DOHH2 (cell line): ENCODE results near the gene MAP3K6.

Experiments
- EZH2phosphoT487 ChIP-seq: fragments of 200-600 bp; sonication (generic); IDR thresholded peaks from 2 replicates; pipeline ENCODE4 v1.6.1; 2017; ENCODE audit warnings: borderline replicate concordance, mild to moderate bottlenecking, antibody characterized with exemption, low read length, moderate library complexity, mixed read lengths
- TF ChIP-seq, protein P1 (sequence below): fragments of 200-600 bp; sonication (generic); IDR thresholded peaks from one replicate; pipeline ENCODE4 v1.5.1; 2014; ENCODE audit warnings: antibody characterized with exemption, mild to moderate bottlenecking, low read depth, low read length; ENCODE audit not compliant: poor library complexity, severe bottlenecking

DNA sequence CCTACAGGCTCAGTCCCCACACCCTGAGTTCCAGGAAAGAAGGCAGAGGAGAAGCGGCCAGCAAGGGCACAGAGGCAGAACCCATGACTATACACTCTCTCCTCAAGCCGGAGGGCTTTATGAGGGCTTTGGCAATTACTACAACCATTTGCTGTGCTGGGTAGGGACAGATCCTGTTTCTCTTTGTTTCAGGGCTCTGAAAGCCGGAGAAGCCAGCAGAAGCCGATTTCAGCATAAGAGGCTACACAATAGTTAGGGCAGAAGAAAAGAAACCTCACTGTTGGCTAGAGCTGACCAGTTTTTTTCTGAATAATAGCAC lies 39.6 kb upstream of the MAP3K6 start:
- TF ChIP-seq, protein P1, sequence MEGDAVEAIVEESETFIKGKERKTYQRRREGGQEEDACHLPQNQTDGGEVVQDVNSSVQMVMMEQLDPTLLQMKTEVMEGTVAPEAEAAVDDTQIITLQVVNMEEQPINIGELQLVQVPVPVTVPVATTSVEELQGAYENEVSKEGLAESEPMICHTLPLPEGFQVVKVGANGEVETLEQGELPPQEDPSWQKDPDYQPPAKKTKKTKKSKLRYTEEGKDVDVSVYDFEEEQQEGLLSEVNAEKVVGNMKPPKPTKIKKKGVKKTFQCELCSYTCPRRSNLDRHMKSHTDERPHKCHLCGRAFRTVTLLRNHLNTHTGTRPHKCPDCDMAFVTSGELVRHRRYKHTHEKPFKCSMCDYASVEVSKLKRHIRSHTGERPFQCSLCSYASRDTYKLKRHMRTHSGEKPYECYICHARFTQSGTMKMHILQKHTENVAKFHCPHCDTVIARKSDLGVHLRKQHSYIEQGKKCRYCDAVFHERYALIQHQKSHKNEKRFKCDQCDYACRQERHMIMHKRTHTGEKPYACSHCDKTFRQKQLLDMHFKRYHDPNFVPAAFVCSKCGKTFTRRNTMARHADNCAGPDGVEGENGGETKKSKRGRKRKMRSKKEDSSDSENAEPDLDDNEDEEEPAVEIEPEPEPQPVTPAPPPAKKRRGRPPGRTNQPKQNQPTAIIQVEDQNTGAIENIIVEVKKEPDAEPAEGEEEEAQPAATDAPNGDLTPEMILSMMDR, result no peak
- no peak for TF ChIP-seq EZH2phosphoT487
